GM12878 (cell line): ENCODE data around the gene NCDN. TPM values are rescaled to one million over a fixed set of nuclear protein-coding genes. Genes with fewer than 3 reads are reported as not detected.

Experiments
- ATAC-seq: fragments of 200-7000 bp; cut with Tn5 transposase; 3 replicates; pipeline ENCODE4 v1.9.1; 2020; ENCODE audit warnings: mild to moderate bottlenecking, moderate library complexity
- BruUV-seq: library from RNA; stranded (reverse); fragments of 400-500 nt; replicated peaks from 2 replicates; lab custom pipeline; 2021; lab: Mats Ljungman, UMichigan
- CTCF ChIA-PET: fragments of 300-600 bp; sonication (Branson Sonifier 250); formaldehyde crosslinking; extraction: SDS; loops from one replicate; lab custom pipeline; 2021; ENCODE audit warnings: inconsistent platforms; lab: Yijun Ruan, JAX
- POLR2A ChIA-PET: fragments of 350-600 bp; formaldehyde crosslinking; extraction: SDS; loops from one replicate; lab custom pipeline; 2021; ENCODE audit warnings: inconsistent platforms; lab: Charles Lee
- RAD21 ChIA-PET: fragments of 300-600 bp; sonication (Branson Sonifier 250); formaldehyde crosslinking; loops from one replicate; lab custom pipeline; 2023; ENCODE audit warnings: antibody characterized with exemption; ENCODE audit not compliant: unreplicated experiment; lab: Charles Lee
- SMC1A ChIA-PET: fragments of 300-600 bp; sonication (Branson Sonifier 250); formaldehyde crosslinking; loops from one replicate; lab custom pipeline; 2023; ENCODE audit not compliant: unreplicated experiment, uncharacterized antibody; lab: Charles Lee
- DNase-seq: peaks from one replicate; pipeline ENCODE4 v3.0.0-alpha.2; 2011; ENCODE audit warnings: low read depth, low spot score
- FAIRE-seq: peaks from 3 replicates; lab custom pipeline; 2011; peaks lifted over from hg19 to GRCh38; lab: Jason Lieb, UNC
- H2AFZ ChIP-seq: 2 replicates; pipeline ENCODE4 v1.6.0; 2011; ENCODE audit warnings: low read depth, low read length, control low read depth; ENCODE audit not compliant: control insufficient read depth
- H3K27ac ChIP-seq: 2 replicates; pipeline ENCODE4 v1.5.1; 2011; ENCODE audit warnings: control low read depth; ENCODE audit not compliant: control insufficient read depth, insufficient read depth
- H3K27me3 ChIP-seq, 2 experiments: replicated peaks in 1 of 2; 2 replicates each; pipeline versions ENCODE4 v1.6.0 to v1.6.1; 2011; ENCODE audit warnings: low read length in 1 of 2; ENCODE audit not compliant: control insufficient read depth in 2 of 2, insufficient read depth in 2 of 2
- H3K36me3 ChIP-seq, 2 experiments: 2 replicates each; pipeline ENCODE4 v1.5.1; 2011; ENCODE audit warnings: low read length in 1 of 2; ENCODE audit not compliant: control insufficient read depth in 2 of 2, insufficient read depth in 2 of 2
- H3K4me1 ChIP-seq: 2 replicates; pipeline ENCODE4 v1.6.1; 2011; ENCODE audit warnings: mild to moderate bottlenecking, low read length, moderate library complexity, mixed read lengths; ENCODE audit not compliant: control insufficient read depth, insufficient read depth
- H3K4me2 ChIP-seq: 2 replicates; pipeline ENCODE4 v1.6.0; 2011; ENCODE audit warnings: control low read depth; ENCODE audit not compliant: control insufficient read depth, insufficient read depth
- H3K4me3 ChIP-seq: fragments of 200-600 bp; sonication (generic); 2 replicates; pipeline ENCODE4 v1.5.1; 2016
- H3K79me2 ChIP-seq: 2 replicates; pipeline ENCODE4 v1.6.0; 2011; ENCODE audit warnings: low read length; ENCODE audit not compliant: control insufficient read depth, insufficient read depth
- H3K9ac ChIP-seq: 2 replicates; pipeline ENCODE4 v1.8.0; 2011; ENCODE audit warnings: low read length, control low read depth, mixed read lengths; ENCODE audit not compliant: control insufficient read depth, insufficient read depth
- H3K9me3 ChIP-seq: replicated peaks from 3 replicates; pipeline ENCODE4 v1.5.1; 2011; ENCODE audit warnings: mild to moderate bottlenecking, low read length; ENCODE audit not compliant: control insufficient read depth, insufficient read depth
- H4K20me1 ChIP-seq: 2 replicates; pipeline ENCODE4 v1.6.0; 2011; ENCODE audit not compliant: control insufficient read depth, insufficient read depth
- BCLAF1 ChIP-seq: fragments of 450-650 bp; IDR thresholded peaks from 2 replicates; pipeline ENCODE4 v1.6.1; 2017; ENCODE audit warnings: antibody characterized with exemption, mild to moderate bottlenecking, moderate library complexity
- BHLHE40 ChIP-seq, 2 experiments: fragments of 450-650 bp in 1 of 2; IDR thresholded peaks; 2 replicates each; pipeline ENCODE4 v1.6.1; 2011 to 2017; ENCODE audit warnings: low read depth in 2 of 2, borderline replicate concordance in 1 of 2, improper control_type of control experiment in 1 of 2, low read length in 1 of 2, mild to moderate bottlenecking in 1 of 2
- CBFB ChIP-seq: IDR thresholded peaks from 2 replicates; pipeline ENCODE4 v1.6.1; 2016; ENCODE audit warnings: antibody characterized with exemption, low read depth
- CEBPZ ChIP-seq: fragments of 150-350 bp; IDR thresholded peaks from 2 replicates; pipeline ENCODE4 v1.6.1; 2016; ENCODE audit warnings: low read depth, low read length
- CREM ChIP-seq: IDR thresholded peaks from 2 replicates; pipeline ENCODE4 v1.6.1; 2014; ENCODE audit warnings: antibody characterized with exemption, low read depth
- ESRRA ChIP-seq: IDR thresholded peaks from 2 replicates; pipeline ENCODE4 v1.6.1; 2012; ENCODE audit warnings: mild to moderate bottlenecking, low read length, improper control_type of control experiment
- NR2C2 ChIP-seq: IDR thresholded peaks from 2 replicates; pipeline ENCODE4 v1.6.1; 2011; ENCODE audit warnings: borderline replicate concordance, low read depth; ENCODE audit not compliant: control insufficient read depth, insufficient read length
- POLR2AphosphoS2 ChIP-seq: IDR thresholded peaks from 2 replicates; pipeline ENCODE4 v1.6.1; 2011; ENCODE audit warnings: low read depth, mild to moderate bottlenecking, low read length, improper control_type of control experiment, moderate library complexity
- RB1 ChIP-seq: fragments of 450-650 bp; formaldehyde crosslinking; IDR thresholded peaks from 2 replicates; pipeline ENCODE4 v1.6.1; 2017; ENCODE audit warnings: mild to moderate bottlenecking, borderline replicate concordance
- RBBP5 ChIP-seq: fragments of 200-600 bp; sonication (generic); conservative IDR thresholded peaks from 2 replicates; pipeline ENCODE4 v1.6.1; 2016
- SUZ12 ChIP-seq: fragments of 200-600 bp; sonication (generic); IDR thresholded peaks from one replicate; pipeline ENCODE4 v1.6.1; 2018; ENCODE audit warnings: antibody characterized with exemption, mild to moderate bottlenecking; ENCODE audit not compliant: unreplicated experiment
- TAF1 ChIP-seq: IDR thresholded peaks from 2 replicates; pipeline ENCODE4 v1.6.1; 2011; ENCODE audit warnings: mild to moderate bottlenecking, low read depth, low read length, borderline replicate concordance
- ZNF274 ChIP-seq: IDR thresholded peaks from one replicate; pipeline ENCODE4 v1.8.0; 2011; ENCODE audit not compliant: insufficient read length, insufficient read depth
- ZSCAN29 ChIP-seq: fragments of 450-650 bp; IDR thresholded peaks from 2 replicates; pipeline ENCODE4 v1.6.1; 2017; ENCODE audit warnings: mild to moderate bottlenecking, moderate library complexity
- WGBS: methylation state at CpG from one replicate; pipeline ENCODE4 v1.1.6; 2016; ENCODE audit warnings: low lambda C conversion rate; ENCODE audit not compliant: insufficient replicate concordance, insufficient coverage; ENCODE audit errors: missing lambda C conversion rate; 5-methylcytosine and 5-hydroxymethylcytosine counted together
- in situ Hi-C: fragments of 300-500 bp; cut with MboI; formaldehyde crosslinking; loops from 9 replicates; pipeline ENCODE4 v1.14.3; 2018; ENCODE audit warnings: mixed read lengths
- intact Hi-C: fragments of 100-400 bp; cut with micrococcal nuclease; formaldehyde crosslinking; loops from one replicate; pipeline ENCODE4 v1.14.2; 2022; ENCODE audit not compliant: unreplicated experiment
- polyA plus RNA-seq, 11 experiments: library from polyadenylated mRNA; depleted of rRNA in 4 of 11; unstranded in 6 of 11; stranded (reverse) in 5 of 11; fragments of >200 nt; fragmentation: Nextera tagmentation in 4 of 11; fragmentation: Illumina TruSeq in 1 of 11; extraction: Ambion mirVana in 4 of 11; extraction: Trizol in 1 of 11; gene quantifications; 1 replicate in 1 of 11; 2 replicates in 10 of 11; pipeline versions ENCODE4 v1.2.1 to v1.2.3, GENCODE V29; 2011 to 2016; ENCODE audit warnings: inconsistent platforms in 2 of 11, missing spikeins in 2 of 11, low read depth in 1 of 11
- total RNA-seq, 4 experiments: library from RNA; depleted of rRNA in 3 of 4; stranded (reverse); fragments of >200 nt in 3 of 4; fragmentation: Illumina TruSeq in 1 of 4; extraction: Trizol in 1 of 4; gene quantifications; 2 replicates each; pipeline versions ENCODE4 v1.2.1 to v1.2.3, GENCODE V29; 2013 to 2021
- TF ChIP-seq, protein P1 (sequence below): fragments of 450-650 bp; IDR thresholded peaks from 2 replicates; pipeline ENCODE4 v1.6.1; 2017; ENCODE audit warnings: low read depth, mild to moderate bottlenecking, moderate library complexity
- TF ChIP-seq, protein P2 (sequence below): IDR thresholded peaks from 2 replicates; pipeline ENCODE4 v1.6.1; 2011; ENCODE audit warnings: mild to moderate bottlenecking, low read depth, low read length, moderate library complexity; ENCODE audit not compliant: insufficient replicate concordance

NCDN gene
- total and polyA plus RNA-seq, 10 of the 15 experiments (the other 5 are each of a cell fraction or from before 2014, with no cell fraction given): 1.8 to 25.5 (median 10.9) TPM

DNA sequence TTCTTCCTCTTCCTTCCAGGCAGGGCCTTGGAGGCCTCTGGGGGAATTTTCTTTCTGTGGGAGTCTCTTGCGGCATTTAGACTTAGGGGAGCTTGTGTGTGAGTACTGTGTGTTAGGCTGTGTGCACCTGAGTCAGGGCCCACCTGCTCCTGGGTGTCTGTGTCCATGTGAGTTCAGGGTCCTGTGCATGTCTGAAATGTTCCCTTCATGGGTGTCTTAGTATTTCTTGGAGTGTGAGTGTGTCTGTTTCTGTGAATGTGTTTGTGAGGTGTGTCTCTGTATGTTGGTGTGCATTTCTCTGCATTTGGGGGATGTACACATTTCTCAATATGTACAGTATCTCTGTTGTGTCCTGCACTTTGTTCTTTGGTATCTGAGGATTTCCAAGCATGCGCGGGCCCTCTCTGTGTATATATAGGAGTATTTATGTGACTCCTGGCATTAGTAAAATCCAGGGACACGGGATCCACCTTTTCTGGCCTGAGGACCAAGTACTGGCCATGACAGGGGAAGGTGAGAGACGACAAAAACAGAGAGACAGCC lies 17.9 kb downstream of the NCDN start:
- Histone ChIP-seq H3K36me3 (no peaks in the 10 kb centered on the region), H3K4me1 (peaks cover 20% of the 10 kb centered on the region), H4K20me1 (no peaks in the 10 kb centered on the region), H3K9ac (no peak overlapping the region), H3K4me3 (no peak overlapping the region), H3K27me3 (peaks cover 0 to 2% of the 10 kb centered on the region in 2 experiments; a peak in 2 of 4 replicates), H3K9me3 (no peaks in the 10 kb centered on the region), H3K4me2 (no peak overlapping the region), H2AFZ (no peak overlapping the region), H3K79me2 (no peaks in the 10 kb centered on the region; the same call in 1 of the 2 replicates), H3K27ac (no peak overlapping the region)
- ATAC-seq: no peak
- FAIRE-seq: no peak
- intact Hi-C loops: no loop called here
- WGBS: 85% methylated on average over 5 of the region's 5 CpGs
- DNase-seq: no peak
- in situ Hi-C loops: no loop called here
- no TSS peak for BruUV-seq
- CTCF ChIA-PET: interaction anchor here (1.4 kb wide), 1 partner anchor 140 kb away, joined by 4 read pairs; no protein-coding TSS in a partner anchor
- RAD21 ChIA-PET: no interaction called here
- SMC1A ChIA-PET: no interaction called here
- POLR2A ChIA-PET: no interaction called here
- TF ChIP-seq CBFB (no peak), POLR2AphosphoS2 (no peak), BHLHE40 (IDR thresholded peaks at IDR 0.05; ENCODE audit: borderline replicate concordance in 1 of 2, low read depth in 2 of 2, low read length in 1 of 2) (no peak), RBBP5 (no peak), CEBPZ (no peak), CREM (no peak), ZSCAN29 (no peak), ZNF274 (no peak), RB1 (no peak), TAF1 (no peak), NR2C2 (no peak), BCLAF1 (no peak), ESRRA (no peak), SUZ12 (no peak)
- TF ChIP-seq, protein P1, sequence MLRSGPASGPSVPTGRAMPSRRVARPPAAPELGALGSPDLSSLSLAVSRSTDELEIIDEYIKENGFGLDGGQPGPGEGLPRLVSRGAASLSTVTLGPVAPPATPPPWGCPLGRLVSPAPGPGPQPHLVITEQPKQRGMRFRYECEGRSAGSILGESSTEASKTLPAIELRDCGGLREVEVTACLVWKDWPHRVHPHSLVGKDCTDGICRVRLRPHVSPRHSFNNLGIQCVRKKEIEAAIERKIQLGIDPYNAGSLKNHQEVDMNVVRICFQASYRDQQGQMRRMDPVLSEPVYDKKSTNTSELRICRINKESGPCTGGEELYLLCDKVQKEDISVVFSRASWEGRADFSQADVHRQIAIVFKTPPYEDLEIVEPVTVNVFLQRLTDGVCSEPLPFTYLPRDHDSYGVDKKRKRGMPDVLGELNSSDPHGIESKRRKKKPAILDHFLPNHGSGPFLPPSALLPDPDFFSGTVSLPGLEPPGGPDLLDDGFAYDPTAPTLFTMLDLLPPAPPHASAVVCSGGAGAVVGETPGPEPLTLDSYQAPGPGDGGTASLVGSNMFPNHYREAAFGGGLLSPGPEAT: no peak
- TF ChIP-seq, protein P2, sequence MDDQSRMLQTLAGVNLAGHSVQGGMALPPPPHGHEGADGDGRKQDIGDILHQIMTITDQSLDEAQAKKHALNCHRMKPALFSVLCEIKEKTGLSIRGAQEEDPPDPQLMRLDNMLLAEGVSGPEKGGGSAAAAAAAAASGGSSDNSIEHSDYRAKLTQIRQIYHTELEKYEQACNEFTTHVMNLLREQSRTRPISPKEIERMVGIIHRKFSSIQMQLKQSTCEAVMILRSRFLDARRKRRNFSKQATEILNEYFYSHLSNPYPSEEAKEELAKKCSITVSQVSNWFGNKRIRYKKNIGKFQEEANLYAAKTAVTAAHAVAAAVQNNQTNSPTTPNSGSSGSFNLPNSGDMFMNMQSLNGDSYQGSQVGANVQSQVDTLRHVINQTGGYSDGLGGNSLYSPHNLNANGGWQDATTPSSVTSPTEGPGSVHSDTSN: no peak
